HepG2 (cell line): Measurements from ENCODE around the gene ACSL5. TPM values are rescaled to one million over a fixed set of nuclear protein-coding genes. Genes with fewer than 3 reads are reported as not detected.
"Not testable (repeated sequence)": the region's sequence is repeated elsewhere in the genome, so short reads cannot be mapped to it uniquely, and the experiment has no call there.

ENCODE experiments used
- ATAC-seq: fragments of 200-7000 bp; cut with Tn5 transposase; 3 replicates; pipeline ENCODE4 v1.9.1; 2020; ENCODE audit warnings: mild to moderate bottlenecking, moderate library complexity
- BruUV-seq: library from RNA; stranded (reverse); fragments of 400-500 nt; replicated peaks from 2 replicates; lab custom pipeline; 2021; lab: Mats Ljungman, UMichigan
- CTCF ChIA-PET: fragments of 300-600 bp; formaldehyde crosslinking; extraction: SDS; loops from one replicate; lab custom pipeline; 2021; ENCODE audit warnings: low total read pairs, inconsistent platforms, low intra/inter-chr PET ratio; lab: Yijun Ruan, JAX
- POLR2A ChIA-PET: fragments of 350-600 bp; sonication (Branson Sonifier 250); formaldehyde crosslinking; loops from one replicate; lab custom pipeline; 2020; ENCODE audit warnings: antibody characterized with exemption, inconsistent platforms; lab: Yijun Ruan, JAX
- DNase-seq: peaks from one replicate; pipeline ENCODE4 v3.0.0-alpha.2; 2015; ENCODE audit warnings: low spot score
- FAIRE-seq: peaks from 3 replicates; lab custom pipeline; 2011; peaks lifted over from hg19 to GRCh38; lab: Jason Lieb, UNC
- H2AFZ ChIP-seq: one replicate; pipeline ENCODE4 v1.6.1; 2011; ENCODE audit warnings: low read length, inconsistent platforms
- H3K27ac ChIP-seq: fragments of 300-600 bp; 3 replicates; pipeline ENCODE4 v1.8.0; 2011; ENCODE audit warnings: mixed run types, mild to moderate bottlenecking, mixed read lengths, low read length, inconsistent platforms; ENCODE audit not compliant: insufficient read depth; ENCODE audit errors: extremely low read length
- H3K27me3 ChIP-seq, 2 experiments: fragments of 200-600 bp in 1 of 2; 2 replicates in 1 of 2; 3 replicates in 1 of 2; pipeline versions ENCODE4 v1.6.0 to v1.8.0; 2011; ENCODE audit warnings: low read length in 2 of 2, mild to moderate bottlenecking in 2 of 2, moderate library complexity in 2 of 2, inconsistent platforms in 1 of 2; ENCODE audit not compliant: insufficient read depth in 2 of 2, control insufficient read depth in 1 of 2
- H3K36me3 ChIP-seq, 2 experiments: fragments of 200-600 bp in 1 of 2; replicated peaks in 1 of 2; 2 replicates in 1 of 2; 3 replicates in 1 of 2; pipeline versions ENCODE4 v1.5.1 to v1.8.0; 2011; ENCODE audit warnings: low read length in 2 of 2, inconsistent platforms in 1 of 2; ENCODE audit not compliant: insufficient read depth in 2 of 2, control insufficient read depth in 1 of 2
- H3K4me1 ChIP-seq: 2 replicates; pipeline ENCODE4 v1.5.1; 2012; ENCODE audit warnings: low read length, inconsistent platforms; ENCODE audit not compliant: insufficient read depth
- H3K4me2 ChIP-seq: 2 replicates; pipeline ENCODE4 v1.6.0; 2011; ENCODE audit warnings: low read depth, low read length, inconsistent platforms
- H3K4me3 ChIP-seq, 3 experiments: fragments of 200-600 bp in 1 of 3; sonication (generic), shearing (Covaris generic) in 1 of 3; replicated peaks in 1 of 3; 2 replicates each; pipeline ENCODE4 v1.5.1; 2011 to 2016; ENCODE audit warnings: low read length in 3 of 3, inconsistent platforms in 2 of 3, low read depth in 2 of 3, mild to moderate bottlenecking in 2 of 3, control low read depth in 1 of 3, mixed read lengths in 1 of 3; ENCODE audit not compliant: insufficient read depth in 1 of 3
- H3K79me2 ChIP-seq: one replicate; pipeline ENCODE4 v1.6.1; 2011; ENCODE audit warnings: low read length, inconsistent platforms; ENCODE audit not compliant: insufficient read depth
- H3K9ac ChIP-seq: 2 replicates; pipeline ENCODE4 v1.6.0; 2011; ENCODE audit warnings: mild to moderate bottlenecking, low read depth, low read length, inconsistent platforms; ENCODE audit not compliant: insufficient read depth
- H3K9me3 ChIP-seq: 2 replicates; pipeline ENCODE4 v1.5.1; 2012; ENCODE audit warnings: mild to moderate bottlenecking, low read length
- H4K20me1 ChIP-seq: 2 replicates; pipeline ENCODE4 v1.6.0; 2011; ENCODE audit warnings: inconsistent platforms, mild to moderate bottlenecking, low read length, moderate library complexity; ENCODE audit not compliant: insufficient read depth
- FOXA1 ChIP-seq, 2 experiments: fragments of 450-650 bp in 1 of 2; sonication (generic) in 1 of 2; formaldehyde crosslinking in 1 of 2; IDR thresholded peaks; 2 replicates each; pipeline versions ENCODE4 v1.4.0 to v1.6.1; 2016 to 2020; ENCODE audit warnings: missing genetic modification reagents in 1 of 2
- POGZ ChIP-seq: sonication (generic); formaldehyde crosslinking; IDR thresholded peaks from 2 replicates; pipeline ENCODE4 v1.4.0; 2020; ENCODE audit warnings: mild to moderate bottlenecking, missing genetic modification reagents
- SALL2 ChIP-seq: sonication (generic); formaldehyde crosslinking; IDR thresholded peaks from 2 replicates; pipeline ENCODE4 v1.8.1; 2023; ENCODE audit warnings: mild to moderate bottlenecking, missing genetic modification reagents, inconsistent platforms
- ZMYM4 ChIP-seq: sonication (generic); formaldehyde crosslinking; IDR thresholded peaks from 2 replicates; pipeline ENCODE4 v1.8.1; 2023; ENCODE audit warnings: mild to moderate bottlenecking, missing genetic modification reagents
- ZNF569 ChIP-seq: sonication (generic); formaldehyde crosslinking; IDR thresholded peaks from 2 replicates; pipeline ENCODE4 v1.5.0; 2020; ENCODE audit warnings: mild to moderate bottlenecking, missing genetic modification reagents, moderate library complexity, borderline replicate concordance
- WGBS: methylation state at CpG from one replicate; pipeline ENCODE4 v1.1.6; 2017; ENCODE audit warnings: low lambda C conversion rate; 5-methylcytosine and 5-hydroxymethylcytosine counted together
- in situ Hi-C: cut with HindIII; loops from 2 replicates; pipeline ENCODE4 v1.10.0; 2017; ENCODE audit warnings: low pct_unique_long_range_greater_than_20kb; ENCODE audit not compliant: extremely low pct_ligation_motif_present
- intact Hi-C: fragments of 100-400 bp; cut with micrococcal nuclease; formaldehyde crosslinking; loops from one replicate; pipeline ENCODE4 v1.10.0; 2022; ENCODE audit not compliant: unreplicated experiment
- polyA plus RNA-seq, 8 experiments: library from polyadenylated mRNA; depleted of rRNA in 3 of 8; stranded (reverse) in 7 of 8; unstranded in 1 of 8; fragments of >200 nt; fragmentation: Illumina TruSeq in 4 of 8; extraction: Trizol in 4 of 8; gene quantifications; 2 replicates each; pipeline versions ENCODE4 v1.2.1 to v1.2.3, GENCODE V29; 2011 to 2016; ENCODE audit warnings: low read depth in 4 of 8, missing spikeins in 1 of 8, mixed read lengths in 1 of 8; ENCODE audit not compliant: insufficient read depth in 1 of 8
- total RNA-seq, 5 experiments: library from RNA; depleted of rRNA; stranded (reverse); fragments of >200 nt; fragmentation: Illumina TruSeq; extraction: Trizol; gene quantifications; 2 replicates each; pipeline ENCODE4 v1.2.3, GENCODE V29; 2016; ENCODE audit warnings: low read depth in 1 of 5

Gene ACSL5
- total and polyA plus RNA-seq, 2 of the 13 experiments (the other 11 are each of a cell fraction or from before 2014, with no cell fraction given): 56.4 to 82.5 TPM

DNA sequence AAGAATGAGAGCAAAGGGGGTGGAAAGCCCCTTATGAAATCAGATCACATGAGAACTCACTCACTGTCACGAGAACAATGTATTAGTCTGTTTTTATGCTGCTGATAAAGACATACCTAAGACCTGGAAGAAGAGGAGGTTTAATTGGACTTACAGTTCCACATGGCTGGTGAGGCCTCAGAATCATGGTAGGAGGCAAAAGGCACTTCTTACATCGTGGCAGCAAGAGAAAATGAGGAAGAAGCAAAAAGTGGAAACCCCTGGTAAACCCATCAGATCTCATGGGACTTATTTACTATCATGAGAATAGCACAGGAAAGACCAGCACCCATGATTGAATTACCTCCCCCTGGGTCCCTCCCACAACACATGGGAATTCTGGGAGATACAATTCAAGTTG is 32.9 kb downstream of the ACSL5 start:
- H3K4me1 ChIP-seq, H3K9ac ChIP-seq, H3K9me3 ChIP-seq, DNase-seq, H3K79me2 ChIP-seq, intact Hi-C loops, H3K27ac ChIP-seq, H3K27me3 ChIP-seq, FAIRE-seq, H3K4me2 ChIP-seq, H3K4me3 ChIP-seq, in situ Hi-C loops, ATAC-seq, H2AFZ ChIP-seq, CTCF ChIA-PET, BruUV-seq, POLR2A ChIA-PET, H4K20me1 ChIP-seq: not testable (repeated sequence)
- WGBS: 90% methylated on average over 2 of the region's 2 CpGs
- H3K36me3 ChIP-seq: peaks cover 35 to 81% of the 10 kb centered on the region in 2 experiments

DNA sequence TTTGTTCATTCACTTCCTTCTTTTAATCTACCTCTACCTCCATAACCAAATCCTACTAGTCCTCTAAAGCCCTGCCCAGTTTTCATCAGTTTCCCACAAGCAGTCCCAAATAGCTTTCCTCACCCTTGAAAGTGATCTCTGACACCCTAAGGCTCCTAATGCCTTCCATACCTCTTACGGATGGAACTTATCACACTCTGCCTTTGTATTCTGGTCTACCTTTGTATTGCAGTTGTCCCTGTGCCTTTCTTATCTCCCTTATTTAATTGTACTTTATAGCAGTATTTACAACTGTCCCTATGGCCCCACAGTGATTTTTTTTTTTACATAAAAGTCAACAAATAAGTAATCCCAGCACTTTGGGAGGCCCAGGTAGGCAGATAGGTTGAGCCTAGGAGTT is 33.8 kb downstream of the ACSL5 start:
- peaks cover 32 to 81% of the 10 kb centered on the region in 2 experiments for H3K36me3 ChIP-seq
- ChIA-PET CTCF (no interaction called here), POLR2A (no interaction called here)

More for the DNA sequence above, 33.8 kb downstream of the ACSL5 start:
- H3K27ac ChIP-seq: no peak overlapping the region
- no peaks in the 10 kb centered on the region for H4K20me1 ChIP-seq
- no peaks in the 10 kb centered on the region for H3K4me1 ChIP-seq
- WGBS: 97% methylated on average over 1 of the region's 1 CpG
- no peak for TF ChIP-seq FOXA1 (IDR thresholded peaks at IDR 0.05)
- no peak for TF ChIP-seq FOXA1 (CRISPR knock-in tag; IDR thresholded peaks at IDR 0.05)
- TF ChIP-seq POGZ (CRISPR knock-in tag): no peak
- no peak for TF ChIP-seq ZMYM4 (CRISPR knock-in tag)
- no peak for TF ChIP-seq SALL2
- TF ChIP-seq ZNF569 (CRISPR knock-in tag): no peak
- TF ChIP-seq, all 625 proteins: peak for 0
- Histone ChIP-seq H3K4me2 (no peak overlapping the region), H3K9ac (no peak overlapping the region), H3K27me3 (no peaks in the 10 kb centered on the region), H3K9me3 (no peaks in the 10 kb centered on the region), H2AFZ (no peak overlapping the region), H3K4me3 (no peak overlapping the region), H3K79me2 (no peaks in the 10 kb centered on the region)
- no peak for ATAC-seq
- DNase-seq: no peak
- in situ Hi-C loops: no loop called here
- no peak for FAIRE-seq
- intact Hi-C loops: no loop called here
- BruUV-seq: no TSS peak
